Calu3 (cell line): Measurements from ENCODE around the gene SRSF12. TPM values are rescaled to one million over a fixed set of nuclear protein-coding genes. Genes with fewer than 3 reads are reported as not detected.

Experiments
- BruUV-seq: library from RNA; stranded (reverse); fragments of 400-500 nt; replicated peaks from 2 replicates; lab custom pipeline; 2021; lab: Mats Ljungman, UMichigan
- CTCF ChIA-PET: fragments of 300-600 bp; sonication (Branson Sonifier 250); formaldehyde crosslinking; loops from one replicate; lab custom pipeline; 2022; ENCODE audit warnings: antibody characterized with exemption; lab: Charles Lee
- DNase-seq: peaks from one replicate; pipeline ENCODE4 v3.0.0; 2022
- H3K27ac Mint-ChIP-seq: one replicate; pipeline ENCODE4 v1.8.0; 2022; ENCODE audit warnings: mixed read lengths; ENCODE audit not compliant: unreplicated experiment
- H3K27me3 Mint-ChIP-seq: one replicate; pipeline ENCODE4 v1.8.0; 2022; ENCODE audit warnings: mixed read lengths; ENCODE audit not compliant: unreplicated experiment
- H3K36me3 Mint-ChIP-seq: one replicate; pipeline ENCODE4 v1.8.0; 2022; ENCODE audit warnings: mild to moderate bottlenecking, moderate library complexity, mixed read lengths; ENCODE audit not compliant: insufficient read depth, unreplicated experiment
- H3K4me1 Mint-ChIP-seq: one replicate; pipeline ENCODE4 v1.8.0; 2022; ENCODE audit warnings: mild to moderate bottlenecking, low read depth, mixed read lengths; ENCODE audit not compliant: unreplicated experiment
- H3K4me3 Mint-ChIP-seq: one replicate; pipeline ENCODE4 v1.8.0; 2022; ENCODE audit warnings: mild to moderate bottlenecking, low read depth, moderate library complexity, mixed read lengths; ENCODE audit not compliant: unreplicated experiment
- H3K9me3 Mint-ChIP-seq: one replicate; pipeline ENCODE4 v1.8.0; 2022; ENCODE audit warnings: low read depth, mixed read lengths; ENCODE audit not compliant: unreplicated experiment
- intact Hi-C: fragments of 100-400 bp; cut with micrococcal nuclease; formaldehyde crosslinking; loops from one replicate; pipeline ENCODE4 v1.10.0; 2022; ENCODE audit not compliant: unreplicated experiment
- total RNA-seq: library from RNA; stranded (reverse); gene quantifications from 2 replicates; pipeline ENCODE4 v1.2.3, GENCODE V29; 2022
- TF ChIP-seq, protein P1 (sequence below): fragments of 200-600 bp; IDR thresholded peaks from one replicate; pipeline ENCODE4 v1.8.0; 2022; ENCODE audit warnings: antibody characterized with exemption; ENCODE audit not compliant: unreplicated experiment

Gene SRSF12
- total RNA-seq, 1 experiment from 2014 or later = 1.8 TPM

DNA sequence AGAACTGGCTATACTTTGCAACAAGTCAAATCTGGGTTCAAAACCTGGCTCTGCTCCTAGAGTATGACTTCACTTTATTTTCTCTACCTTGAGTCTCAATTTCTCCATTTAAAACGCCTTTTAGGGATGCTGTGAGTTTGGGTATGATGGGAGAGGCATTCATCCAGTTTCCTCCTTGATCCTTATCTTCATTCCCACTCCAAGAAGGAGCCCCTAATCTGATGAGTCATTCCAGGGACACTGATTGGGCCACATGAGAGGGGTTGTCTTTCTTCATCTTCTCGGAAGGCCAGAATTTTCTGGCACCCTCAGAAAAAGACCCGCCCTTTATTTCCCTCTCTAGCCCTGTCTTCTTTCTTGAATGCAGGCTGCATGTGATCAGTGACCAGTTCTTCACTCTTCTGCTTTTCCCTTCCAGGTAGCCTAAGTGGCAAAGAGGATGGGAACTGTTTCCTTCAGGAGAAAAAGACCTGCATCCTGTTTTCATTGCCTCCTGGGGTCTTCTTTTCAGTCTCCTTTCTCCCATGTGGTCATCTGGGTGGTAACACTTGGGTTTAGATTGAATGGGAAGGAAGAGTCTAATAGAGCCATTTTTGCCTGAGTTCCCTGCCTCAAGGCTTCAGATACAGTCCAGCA is 69.5 kb downstream of the SRSF12 start:
- H3K27me3 Mint-ChIP-seq = no peaks in the 10 kb centered on the region
- H3K4me1 Mint-ChIP-seq = no peaks in the 10 kb centered on the region
- H3K9me3 Mint-ChIP-seq = no peaks in the 10 kb centered on the region
- no peak for DNase-seq
- BruUV-seq = no TSS peak
- no peak overlapping the region for H3K27ac Mint-ChIP-seq
- TF ChIP-seq, protein P1, sequence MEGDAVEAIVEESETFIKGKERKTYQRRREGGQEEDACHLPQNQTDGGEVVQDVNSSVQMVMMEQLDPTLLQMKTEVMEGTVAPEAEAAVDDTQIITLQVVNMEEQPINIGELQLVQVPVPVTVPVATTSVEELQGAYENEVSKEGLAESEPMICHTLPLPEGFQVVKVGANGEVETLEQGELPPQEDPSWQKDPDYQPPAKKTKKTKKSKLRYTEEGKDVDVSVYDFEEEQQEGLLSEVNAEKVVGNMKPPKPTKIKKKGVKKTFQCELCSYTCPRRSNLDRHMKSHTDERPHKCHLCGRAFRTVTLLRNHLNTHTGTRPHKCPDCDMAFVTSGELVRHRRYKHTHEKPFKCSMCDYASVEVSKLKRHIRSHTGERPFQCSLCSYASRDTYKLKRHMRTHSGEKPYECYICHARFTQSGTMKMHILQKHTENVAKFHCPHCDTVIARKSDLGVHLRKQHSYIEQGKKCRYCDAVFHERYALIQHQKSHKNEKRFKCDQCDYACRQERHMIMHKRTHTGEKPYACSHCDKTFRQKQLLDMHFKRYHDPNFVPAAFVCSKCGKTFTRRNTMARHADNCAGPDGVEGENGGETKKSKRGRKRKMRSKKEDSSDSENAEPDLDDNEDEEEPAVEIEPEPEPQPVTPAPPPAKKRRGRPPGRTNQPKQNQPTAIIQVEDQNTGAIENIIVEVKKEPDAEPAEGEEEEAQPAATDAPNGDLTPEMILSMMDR = no peak
- intact Hi-C loops = loop anchor here (1.0 kb wide), 1 partner anchor 19 kb away; no protein-coding TSS in a partner anchor
- CTCF ChIA-PET = no interaction called here
- H3K36me3 Mint-ChIP-seq = no peaks in the 10 kb centered on the region
- H3K4me3 Mint-ChIP-seq = no peak overlapping the region

DNA sequence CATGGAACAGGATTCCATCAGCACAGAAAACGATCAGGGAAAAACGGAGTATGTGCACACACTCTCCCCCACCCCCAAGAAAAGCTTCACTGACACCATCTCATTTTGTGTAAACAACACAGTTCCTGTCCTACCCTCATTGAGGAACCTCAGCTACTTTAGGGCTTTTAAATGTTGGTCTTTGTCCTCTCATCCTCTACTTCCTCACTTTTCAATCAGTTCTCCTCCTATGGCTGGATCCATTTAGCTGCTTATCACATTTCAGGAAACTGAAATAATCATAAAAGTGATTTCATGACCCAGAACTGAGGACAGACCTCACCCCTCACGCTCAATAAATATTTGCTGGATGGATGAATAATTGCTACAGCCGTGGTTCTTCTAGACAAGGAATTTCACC is 70.4 kb downstream of the SRSF12 start:
- Mint-ChIP-seq H3K4me1 (no peaks in the 10 kb centered on the region), H3K36me3 (no peaks in the 10 kb centered on the region), H3K4me3 (no peak overlapping the region), H3K9me3 (no peaks in the 10 kb centered on the region), H3K27ac (no peak overlapping the region), H3K27me3 (no peaks in the 10 kb centered on the region)
- no peak for DNase-seq
- intact Hi-C loops = no loop called here
- CTCF ChIA-PET = interaction anchor here (0.6 kb wide), 1 partner anchor 27 kb away, joined by 5 read pairs; no protein-coding TSS in a partner anchor
- no TSS peak for BruUV-seq
- TF ChIP-seq, protein P1 = no peak

Other genes starting within 250 kb of the SRSF12 start
- gene RNGTT, start 154.5 kb downstream of the SRSF12 start, total RNA-seq = 19.4 and 21.2 TPM in 2 replicates
- gene PNRC1, start 37.3 kb downstream of the SRSF12 start, total RNA-seq = 45.4 and 46.2 TPM in 2 replicates
- gene PM20D2, start 28.0 kb upstream of the SRSF12 start, total RNA-seq = 26.6 and 33.2 TPM in 2 replicates
- gene GABRR1, start 99.3 kb upstream of the SRSF12 start, total RNA-seq = not detected in 2 replicates
- 0.32 and 0.78 TPM in 2 replicates for gene GABRR2, start 197.2 kb upstream of the SRSF12 start, total RNA-seq
- 16.6 and 18.7 TPM in 2 replicates for gene UBE2J1, start 234.7 kb upstream of the SRSF12 start, total RNA-seq